Bone marrow (tissue), 2 donors: ENCODE measurements around the gene SCAMP3.
A peak's percentile ranks its signal among the peaks of the same experiment; 100 is the strongest.
"Not testable (repeated sequence)": the region's sequence is repeated elsewhere in the genome, so short reads cannot be mapped to it uniquely, and the experiment has no call there.

Experiments used
- DNase-seq, 2 donors: peaks; one replicate each; lab custom pipeline; 2025; lab: John Stamatoyannopoulos, UW

The SCAMP3 gene

GRCh38 chr1:155254714-155255242 lies 7.4 kb downstream of the SCAMP3 start:
- no peak for DNase-seq

GRCh38 chr1:155254228-155254713 lies 7.9 kb downstream of the SCAMP3 start:
- no peak for DNase-seq

DNA sequence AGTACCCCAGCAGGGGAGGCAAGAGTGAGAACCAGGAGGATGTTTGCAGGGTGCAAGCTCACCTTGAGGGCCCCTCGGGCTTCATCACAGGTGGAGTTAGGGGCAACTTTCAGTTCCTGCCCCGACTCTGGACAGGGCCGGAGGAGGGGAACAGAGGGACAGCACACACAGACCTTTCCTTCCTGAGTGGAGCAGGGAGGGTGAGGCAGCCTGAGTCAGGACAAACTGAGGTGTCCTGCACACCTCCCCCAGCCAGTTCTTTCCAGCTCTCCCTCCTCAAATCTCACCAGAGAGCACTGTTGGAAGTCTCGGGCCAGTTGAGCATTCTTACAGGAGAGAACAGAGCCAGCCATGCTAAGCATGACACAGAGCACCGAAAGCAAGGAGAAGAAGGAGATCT lies 8.4 kb downstream of the SCAMP3 start:
- no peak for DNase-seq

GRCh38 chr1:155253208-155253607 lies 9.0 kb downstream of the SCAMP3 start:
- no peak for DNase-seq

DNA sequence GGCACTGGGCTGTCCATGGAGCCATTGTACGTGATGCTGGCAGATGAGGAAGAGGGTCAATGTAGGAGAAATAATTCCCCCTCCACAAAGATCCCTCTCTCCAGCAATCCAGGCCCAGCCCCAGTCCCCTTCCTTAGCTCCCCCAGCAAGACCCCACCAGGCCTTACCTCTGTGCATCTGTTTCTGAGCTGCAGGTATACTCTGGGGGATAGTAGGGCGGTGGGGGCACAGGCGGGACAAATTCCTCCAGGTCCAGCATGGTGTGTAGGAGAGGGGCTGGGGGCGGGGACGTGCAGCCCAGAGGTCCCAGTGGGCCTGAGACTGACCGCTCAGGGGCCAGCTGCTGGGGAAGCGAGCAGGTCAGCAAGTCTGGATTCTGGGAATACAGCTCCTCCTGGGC lies 10.6 kb downstream of the SCAMP3 start:
- DNase-seq = no peak

DNA sequence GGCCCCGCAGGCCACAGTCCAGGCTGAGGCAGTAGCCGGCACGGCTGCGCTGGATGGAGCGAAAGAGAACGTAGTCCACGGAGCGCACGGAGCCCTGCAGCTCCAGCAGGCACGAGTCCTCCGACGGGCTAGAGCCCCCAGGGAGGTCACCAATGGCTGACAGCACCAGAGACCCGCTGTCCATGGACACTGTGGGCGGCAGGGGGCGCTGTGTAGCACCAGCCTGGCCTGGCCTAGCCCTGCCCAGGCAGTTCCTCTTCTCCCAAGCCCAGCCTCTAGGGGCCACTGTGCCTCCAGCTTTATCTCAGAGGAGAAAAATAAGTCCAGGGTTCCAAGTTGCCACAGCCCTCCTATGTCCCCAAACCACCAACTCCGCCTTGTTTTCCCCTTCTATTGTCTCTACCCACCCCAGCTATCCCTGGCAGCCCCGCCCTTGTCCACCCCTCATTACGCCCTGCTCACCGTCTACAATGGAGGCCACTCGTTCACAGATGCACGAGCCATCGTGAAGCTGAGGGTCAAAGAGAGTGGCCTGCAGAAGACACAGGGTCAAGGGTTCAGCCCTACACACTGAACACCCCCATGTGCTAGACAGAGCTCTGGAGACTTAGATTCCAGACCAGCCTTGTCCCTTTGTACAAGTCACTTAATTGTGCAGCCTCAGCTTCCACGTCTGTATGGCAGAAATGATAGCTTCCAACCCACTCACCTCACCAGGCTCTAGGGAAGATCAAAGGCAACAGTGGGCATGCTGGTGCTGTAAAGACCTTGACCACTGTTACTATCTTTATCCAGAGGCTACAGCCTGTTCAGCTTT lies 11.3 kb downstream of the SCAMP3 start:
- DNase-seq = peak; percentile 80 to 96

DNA sequence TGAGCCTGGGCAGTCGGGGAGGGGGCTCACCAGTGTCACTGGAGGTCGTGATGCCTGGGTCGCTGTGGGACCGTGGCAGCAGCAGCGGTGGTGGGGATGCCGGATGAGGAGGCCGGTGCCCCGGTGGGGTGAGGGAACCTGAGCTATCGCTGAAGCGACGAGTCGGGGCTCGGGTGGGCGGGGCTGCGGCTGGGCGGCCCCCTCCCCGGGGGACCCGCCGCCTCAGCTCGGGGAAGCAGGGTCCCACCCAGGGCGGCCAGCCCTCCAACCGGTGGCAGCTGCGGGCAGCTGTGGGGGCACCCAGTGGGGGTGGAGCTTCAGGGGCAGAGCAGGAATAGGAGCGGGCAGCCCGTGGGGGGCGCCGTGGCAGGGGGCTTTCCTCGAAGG lies 11.9 kb downstream of the SCAMP3 start:
- DNase-seq = no peak

DNA sequence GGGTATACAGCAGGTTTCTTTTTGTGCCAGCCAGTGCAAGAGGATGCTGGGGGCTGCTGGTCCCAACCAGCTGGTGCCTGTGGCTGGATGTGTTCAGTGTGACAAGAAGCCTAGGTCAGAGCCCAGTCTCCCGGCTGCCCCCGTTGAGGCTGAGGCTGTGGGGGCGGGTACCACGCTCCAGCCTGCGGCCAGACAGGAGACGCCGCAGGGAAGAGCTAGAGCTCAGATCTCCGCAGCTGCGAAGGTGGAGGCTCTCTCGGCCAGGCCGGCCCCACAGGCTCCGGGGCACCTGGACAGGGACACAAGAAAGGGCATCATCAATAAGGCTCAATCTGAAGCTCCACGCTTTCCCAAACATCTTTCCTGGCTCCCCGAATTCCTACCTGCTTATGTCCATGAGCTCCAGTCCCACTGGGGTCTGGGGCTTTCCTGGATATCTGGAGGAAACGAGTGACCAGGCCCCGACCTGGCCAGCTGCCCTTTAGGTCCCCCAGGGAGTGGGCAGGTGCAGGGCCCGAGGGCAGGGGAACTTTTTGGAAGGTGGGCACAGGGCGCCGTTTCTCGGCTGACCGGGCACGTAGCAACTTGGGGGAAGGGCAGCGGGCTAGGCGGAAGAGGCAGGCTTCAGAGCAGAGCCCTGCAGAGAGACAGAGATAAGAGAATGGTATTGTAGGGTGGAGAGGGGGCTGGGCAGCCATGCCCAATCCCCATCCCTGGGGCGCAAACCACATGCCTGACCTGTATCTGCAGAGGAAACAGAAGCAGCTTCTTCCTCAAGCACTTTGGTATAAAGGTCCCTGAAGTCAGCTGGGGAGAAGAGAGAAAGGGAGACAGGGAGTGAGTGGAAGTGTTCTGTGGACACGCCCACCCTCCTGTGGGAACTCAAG lies 14.2 kb downstream of the SCAMP3 start:
- DNase-seq = no peak

GRCh38 chr1:155246796-155247195 lies 15.4 kb downstream of the SCAMP3 start:
- DNase-seq = not testable (repeated sequence)

GRCh38 chr1:155245163-155245524 lies 17.0 kb downstream of the SCAMP3 start:
- no peak for DNase-seq

- peak; percentile 78 to 98 for DNase-seq
These were observed 17.6 kb downstream of the SCAMP3 start for GRCh38 chr1:155244368-155245162.

- no peak for DNase-seq
These were observed 19.3 kb downstream of the SCAMP3 start for GRCh38 chr1:155242805-155243358.

DNA sequence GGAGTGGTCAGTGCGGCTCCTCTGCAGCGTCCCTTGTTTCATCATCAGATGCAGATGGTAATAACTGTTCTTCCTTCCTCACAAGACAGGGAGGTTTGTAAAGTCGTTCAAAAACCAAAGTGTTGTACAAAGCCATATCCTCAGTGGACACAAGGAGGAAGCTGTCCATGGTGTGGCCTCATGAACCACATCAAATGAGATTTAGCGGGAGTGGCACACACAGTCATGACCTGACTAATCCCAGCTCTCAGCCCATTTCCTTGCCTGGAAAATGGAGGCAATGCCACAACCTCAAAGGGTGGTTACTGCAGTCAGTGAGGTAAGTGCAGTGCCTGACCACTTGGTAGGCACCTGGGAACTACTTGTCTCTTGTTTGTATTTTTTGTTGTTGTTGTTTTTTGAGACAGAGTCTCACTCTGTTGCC lies 20.3 kb downstream of the SCAMP3 start:
- peak in 1 of 2 donors; percentile 19 for DNase-seq

GRCh38 chr1:155241069-155241679 lies 21.0 kb downstream of the SCAMP3 start:
- peak; percentile 40 to 67 for DNase-seq

DNA sequence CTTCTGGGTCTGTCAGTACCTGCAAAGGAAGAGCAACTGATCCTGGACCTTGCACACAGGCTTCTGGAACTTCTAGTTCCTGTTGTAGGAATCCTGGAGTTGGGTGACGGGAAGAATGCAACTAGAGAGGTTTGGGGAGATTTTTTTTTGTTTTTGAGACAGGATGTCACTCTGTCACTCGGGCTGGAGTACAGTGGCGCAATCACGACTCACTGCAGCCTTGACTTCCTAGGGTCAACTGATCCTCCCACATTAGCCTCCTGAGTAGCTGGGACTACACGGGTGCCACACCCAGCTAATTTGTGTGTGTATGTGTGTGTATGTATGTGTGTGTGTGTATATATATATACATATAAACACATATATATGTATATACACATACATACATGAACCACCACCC lies 25.7 kb downstream of the SCAMP3 start:
- no peak for DNase-seq

GRCh38 chr1:155235375-155235774 lies 26.8 kb downstream of the SCAMP3 start:
- DNase-seq = not testable (repeated sequence)

DNA sequence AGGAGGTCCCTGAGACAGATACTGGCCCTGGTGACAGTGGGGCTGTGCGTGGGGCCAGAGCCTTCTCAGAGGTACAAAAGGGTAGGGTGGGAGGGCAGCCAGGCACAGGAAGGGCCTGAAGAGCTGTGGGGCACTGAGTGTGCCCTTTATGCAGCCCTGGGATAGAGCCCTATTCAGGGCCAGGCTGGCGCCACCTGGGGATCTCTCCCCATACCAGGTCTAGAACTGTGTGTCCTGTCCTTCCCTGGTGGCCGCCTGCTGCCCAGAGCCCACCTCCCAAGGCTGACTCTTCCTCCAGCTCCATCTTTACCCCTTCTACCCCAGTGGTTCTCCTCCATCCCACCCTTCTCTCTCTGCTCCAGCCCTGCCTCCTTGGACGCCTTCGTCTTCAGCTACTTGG lies 28.7 kb downstream of the SCAMP3 start:
- not testable (repeated sequence) for DNase-seq

DNA sequence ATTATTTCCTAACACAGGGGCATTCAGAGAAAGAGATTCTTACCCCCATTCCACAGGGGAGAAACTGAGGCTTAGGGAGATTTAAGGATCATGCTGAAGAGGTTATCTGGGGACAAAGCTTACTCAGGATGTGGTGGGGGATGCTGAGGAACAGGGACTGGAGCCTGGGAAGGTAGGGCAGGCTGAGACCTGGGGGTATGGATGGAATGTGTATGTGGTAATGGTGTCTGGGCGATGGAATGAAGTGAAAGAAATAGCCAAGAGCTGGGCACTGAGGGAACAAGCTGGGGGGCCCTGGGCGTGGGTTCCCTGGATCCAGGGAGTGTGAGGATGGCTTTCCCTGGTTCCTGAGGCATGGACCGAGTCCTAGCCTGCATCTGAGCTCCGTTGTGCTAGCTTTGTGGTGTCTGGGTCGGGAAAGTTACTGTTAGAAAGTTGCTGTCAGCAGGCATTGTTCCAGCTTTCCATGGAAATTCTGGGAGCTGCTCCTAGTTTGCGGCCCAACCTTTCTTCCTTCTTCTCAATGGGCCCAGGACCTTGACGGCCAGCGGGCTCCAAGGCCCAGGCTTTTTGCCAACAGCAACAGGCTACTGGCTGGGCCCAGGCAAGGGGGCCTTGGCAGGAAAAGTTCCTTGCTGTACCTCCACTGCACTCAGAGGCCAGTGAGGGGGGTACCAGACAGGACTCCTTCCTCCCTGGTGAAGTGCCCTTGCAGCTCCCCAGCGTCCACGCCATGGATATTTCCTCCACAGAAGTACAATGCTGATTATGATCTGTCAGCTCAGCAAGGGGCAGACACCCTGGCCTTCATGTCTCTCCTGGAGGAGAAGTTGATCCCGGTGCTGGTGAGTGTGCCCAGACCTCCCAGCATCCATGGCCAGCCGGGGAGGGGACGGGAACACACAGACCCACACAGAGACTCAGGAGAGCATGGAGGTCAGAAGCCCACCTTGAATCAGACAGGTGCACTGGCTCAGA lies 29.9 kb downstream of the SCAMP3 start:
- not testable (repeated sequence) for DNase-seq

DNA sequence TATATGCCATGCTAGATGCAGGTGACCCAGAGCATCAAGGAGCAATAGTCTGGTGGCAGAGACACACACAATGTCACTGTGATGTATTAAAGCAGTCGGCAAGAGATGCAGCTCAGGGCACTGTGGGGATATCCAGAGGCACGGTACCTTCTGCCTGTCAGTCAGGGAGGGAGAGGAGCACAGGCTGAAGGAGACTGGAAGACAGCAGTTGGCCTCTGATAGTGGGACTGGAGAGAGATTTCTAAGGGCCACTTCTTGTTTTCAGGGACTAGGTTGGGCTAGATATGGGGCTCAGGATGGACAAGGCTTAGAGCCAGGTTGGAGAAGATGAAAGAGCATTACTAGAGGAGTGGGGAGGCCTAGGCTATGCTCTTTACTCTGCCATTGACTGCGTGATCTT lies 30.9 kb downstream of the SCAMP3 start:
- DNase-seq = not testable (repeated sequence)

GRCh38 chr1:155228096-155228427 lies 34.1 kb downstream of the SCAMP3 start:
- DNase-seq = no peak
